ENCODE measurements around the gene YBX3. TPM values are rescaled to one million over a fixed set of nuclear protein-coding genes. Genes with fewer than 3 reads are reported as not detected.
A peak's percentile ranks its signal among the peaks of the same experiment; 100 is the strongest.

The YBX3 gene
- polyA plus RNA-seq, 1 donor, result 140 TPM

GRCh38 chr12:10688042-10688441 lies 35.1 kb downstream of the YBX3 start:
- H3K27me3 ChIP-seq (ENCODE audit: control insufficient read depth, insufficient read depth, low read length), result no peaks in the 10 kb centered on the region
- H3K27ac ChIP-seq (ENCODE audit: low read length), result no peak overlapping the region
- no peak overlapping the region for H3K4me3 ChIP-seq (ENCODE audit: low read length)
- H3K4me1 ChIP-seq (ENCODE audit: control insufficient read depth, insufficient read depth, low read length), result no peaks in the 10 kb centered on the region
- no peaks in the 10 kb centered on the region for H3K36me3 ChIP-seq (ENCODE audit: control insufficient read depth, insufficient read depth, low read length)
- no CpG with 5 or more reads among the region's 1 CpG for WGBS (ENCODE audit: insufficient coverage, low lambda C conversion rate)
- no peaks in the 10 kb centered on the region for H3K9me3 ChIP-seq (ENCODE audit: control insufficient read depth, low read depth, low read length)
- DNase-seq, result no peak

GRCh38 chr12:10673659-10674384 lies 49.3 kb downstream of the YBX3 start, which contains the start of gene STYK1:
Gene STYK1, minus strand, starts transcription at chr12:10674052. Its CDS starts 39,434 bp downstream, at chr12:10634618.
- Histone ChIP-seq H3K27ac (ENCODE audit: low read length) (no peak within 1 kb of the TSS), H3K36me3 (ENCODE audit: control insufficient read depth, insufficient read depth, low read length) (no peaks in the 10 kb centered on the region), H3K4me1 (ENCODE audit: control insufficient read depth, insufficient read depth, low read length) (peaks cover 3% of the 10 kb centered on the region), H3K9me3 (ENCODE audit: control insufficient read depth, low read depth, low read length) (no peaks in the 10 kb centered on the region), H3K4me3 (ENCODE audit: low read length) (peak within 1 kb of the TSS; percentile 42), H3K27me3 (ENCODE audit: control insufficient read depth, insufficient read depth, low read length) (peaks cover 26% of the 10 kb centered on the region)
- DNase-seq, result peak; percentile 37 to 72
- WGBS (ENCODE audit: insufficient coverage, low lambda C conversion rate), result no CpG with 5 or more reads among the region's 35 CpGs

- Histone ChIP-seq H3K9me3 (ENCODE audit: control insufficient read depth, low read depth, low read length) (no peaks in the 10 kb centered on the region), H3K4me3 (ENCODE audit: low read length) (no peak overlapping the region)
- 82% methylated on average over 5 of the region's 15 CpGs for WGBS (ENCODE audit: insufficient coverage, low lambda C conversion rate)
Observed at GRCh38 chr12:10672231-10672868, 50.8 kb downstream of the YBX3 start.

GRCh38 chr12:10669533-10669932 lies 53.6 kb downstream of the YBX3 start:
- Histone ChIP-seq H3K4me1 (ENCODE audit: control insufficient read depth, insufficient read depth, low read length) (peaks cover 3% of the 10 kb centered on the region), H3K27me3 (ENCODE audit: control insufficient read depth, insufficient read depth, low read length) (peaks cover 18% of the 10 kb centered on the region), H3K27ac (ENCODE audit: low read length) (no peak overlapping the region), H3K36me3 (ENCODE audit: control insufficient read depth, insufficient read depth, low read length) (no peaks in the 10 kb centered on the region), H3K9me3 (ENCODE audit: control insufficient read depth, low read depth, low read length) (no peaks in the 10 kb centered on the region), H3K4me3 (ENCODE audit: low read length) (no peak overlapping the region)
- no peak for DNase-seq
- 60% methylated on average over 1 of the region's 1 CpG for WGBS (ENCODE audit: insufficient coverage, low lambda C conversion rate)

More at GRCh38 chr12:10672231-10672868, 50.8 kb downstream of the YBX3 start:
- no peak for DNase-seq
- Histone ChIP-seq H3K27me3 (ENCODE audit: control insufficient read depth, insufficient read depth, low read length) (peaks cover 24% of the 10 kb centered on the region), H3K4me1 (ENCODE audit: control insufficient read depth, insufficient read depth, low read length) (peaks cover 3% of the 10 kb centered on the region), H3K27ac (ENCODE audit: low read length) (no peak overlapping the region), H3K36me3 (ENCODE audit: control insufficient read depth, insufficient read depth, low read length) (no peaks in the 10 kb centered on the region)

GRCh38 chr12:10668526-10668925 lies 54.6 kb downstream of the YBX3 start:
- H3K27ac ChIP-seq (ENCODE audit: low read length), result no peak overlapping the region
- H3K27me3 ChIP-seq (ENCODE audit: control insufficient read depth, insufficient read depth, low read length), result peaks cover 18% of the 10 kb centered on the region
- no peaks in the 10 kb centered on the region for H3K4me1 ChIP-seq (ENCODE audit: control insufficient read depth, insufficient read depth, low read length)
- no peaks in the 10 kb centered on the region for H3K9me3 ChIP-seq (ENCODE audit: control insufficient read depth, low read depth, low read length)
- no peak for DNase-seq
- WGBS (ENCODE audit: insufficient coverage, low lambda C conversion rate), result 67% methylated on average over 1 of the region's 5 CpGs
- H3K36me3 ChIP-seq (ENCODE audit: control insufficient read depth, insufficient read depth, low read length), result no peaks in the 10 kb centered on the region
- H3K4me3 ChIP-seq (ENCODE audit: low read length), result no peak overlapping the region

- Histone ChIP-seq H3K36me3 (ENCODE audit: control insufficient read depth, insufficient read depth, low read length) (no peaks in the 10 kb centered on the region), H3K9me3 (ENCODE audit: control insufficient read depth, low read depth, low read length) (no peaks in the 10 kb centered on the region), H3K4me1 (ENCODE audit: control insufficient read depth, insufficient read depth, low read length) (no peaks in the 10 kb centered on the region), H3K27me3 (ENCODE audit: control insufficient read depth, insufficient read depth, low read length) (peaks cover 12% of the 10 kb centered on the region), H3K4me3 (ENCODE audit: low read length) (no peak overlapping the region), H3K27ac (ENCODE audit: low read length) (no peak overlapping the region)
- DNase-seq, result no peak
- 60% methylated on average over 1 of the region's 1 CpG for WGBS (ENCODE audit: insufficient coverage, low lambda C conversion rate)
Observed at GRCh38 chr12:10667581-10667980, 55.5 kb downstream of the YBX3 start.

- Histone ChIP-seq H3K4me3 (ENCODE audit: low read length) (no peak overlapping the region), H3K27ac (ENCODE audit: low read length) (no peak overlapping the region), H3K36me3 (ENCODE audit: control insufficient read depth, insufficient read depth, low read length) (no peaks in the 10 kb centered on the region), H3K27me3 (ENCODE audit: control insufficient read depth, insufficient read depth, low read length) (peaks cover 12% of the 10 kb centered on the region), H3K4me1 (ENCODE audit: control insufficient read depth, insufficient read depth, low read length) (no peaks in the 10 kb centered on the region), H3K9me3 (ENCODE audit: control insufficient read depth, low read depth, low read length) (no peaks in the 10 kb centered on the region)
- no peak for DNase-seq
- 17% methylated on average over 1 of the region's 2 CpGs for WGBS (ENCODE audit: insufficient coverage, low lambda C conversion rate)
Observed at GRCh38 chr12:10664499-10664898, 58.6 kb downstream of the YBX3 start.

- no peak overlapping the region for H3K27ac ChIP-seq (ENCODE audit: low read length)
- H3K36me3 ChIP-seq (ENCODE audit: control insufficient read depth, insufficient read depth, low read length), result no peaks in the 10 kb centered on the region
- WGBS (ENCODE audit: insufficient coverage, low lambda C conversion rate), result no CpG with 5 or more reads among the region's 3 CpGs
- peaks cover 11% of the 10 kb centered on the region for H3K27me3 ChIP-seq (ENCODE audit: control insufficient read depth, insufficient read depth, low read length)
- no peak overlapping the region for H3K4me3 ChIP-seq (ENCODE audit: low read length)
- H3K9me3 ChIP-seq (ENCODE audit: control insufficient read depth, low read depth, low read length), result no peaks in the 10 kb centered on the region
- no peak for DNase-seq
- H3K4me1 ChIP-seq (ENCODE audit: control insufficient read depth, insufficient read depth, low read length), result no peaks in the 10 kb centered on the region
Observed at GRCh38 chr12:10663869-10664268, 59.3 kb downstream of the YBX3 start.

GRCh38 chr12:10661338-10661737 lies 61.8 kb downstream of the YBX3 start:
- Histone ChIP-seq H3K27ac (ENCODE audit: low read length) (no peak overlapping the region), H3K36me3 (ENCODE audit: control insufficient read depth, insufficient read depth, low read length) (no peaks in the 10 kb centered on the region), H3K4me3 (ENCODE audit: low read length) (no peak overlapping the region), H3K4me1 (ENCODE audit: control insufficient read depth, insufficient read depth, low read length) (no peaks in the 10 kb centered on the region), H3K9me3 (ENCODE audit: control insufficient read depth, low read depth, low read length) (no peaks in the 10 kb centered on the region), H3K27me3 (ENCODE audit: control insufficient read depth, insufficient read depth, low read length) (peaks cover 5% of the 10 kb centered on the region)
- DNase-seq, result peak in 1 of 2 donors; percentile 30
- WGBS (ENCODE audit: insufficient coverage, low lambda C conversion rate), result 25% methylated on average over 2 of the region's 3 CpGs

- no peaks in the 10 kb centered on the region for H3K36me3 ChIP-seq (ENCODE audit: control insufficient read depth, insufficient read depth, low read length)
- H3K4me3 ChIP-seq (ENCODE audit: low read length), result no peak overlapping the region
- no peak overlapping the region for H3K27ac ChIP-seq (ENCODE audit: low read length)
- no peaks in the 10 kb centered on the region for H3K4me1 ChIP-seq (ENCODE audit: control insufficient read depth, insufficient read depth, low read length)
- no peaks in the 10 kb centered on the region for H3K9me3 ChIP-seq (ENCODE audit: control insufficient read depth, low read depth, low read length)
- H3K27me3 ChIP-seq (ENCODE audit: control insufficient read depth, insufficient read depth, low read length), result no peaks in the 10 kb centered on the region
- DNase-seq, result no peak
Observed at GRCh38 chr12:10654003-10654402, 69.1 kb downstream of the YBX3 start.
